DOHH2 (cell line): ENCODE results near the gene ZNF385D.

Source experiments
- H3F3A ChIP-seq: fragments of 200-600 bp; sonication (generic), shearing (Covaris generic); 2 replicates; pipeline ENCODE4 v1.6.0; 2016; ENCODE audit warnings: antibody characterized with exemption, mild to moderate bottlenecking; ENCODE audit not compliant: control insufficient read depth, insufficient read depth
- H3K27ac ChIP-seq: fragments of 200-600 bp; sonication (generic); 2 replicates; pipeline ENCODE4 v1.5.1; 2014; ENCODE audit warnings: low read depth, mild to moderate bottlenecking, low read length, moderate library complexity
- H3K27me3 ChIP-seq: fragments of 200-600 bp; sonication (generic); 2 replicates; pipeline ENCODE4 v1.6.1; 2014; ENCODE audit warnings: mild to moderate bottlenecking, low read length, mixed read lengths; ENCODE audit not compliant: control insufficient read depth
- H3K36me3 ChIP-seq: fragments of 200-600 bp; sonication (generic); 2 replicates; pipeline ENCODE4 v1.6.1; 2014; ENCODE audit warnings: mild to moderate bottlenecking, low read length, moderate library complexity, mixed read lengths; ENCODE audit not compliant: control insufficient read depth
- H3K4me1 ChIP-seq: fragments of 200-600 bp; sonication (generic); 2 replicates; pipeline ENCODE4 v1.6.1; 2014; ENCODE audit warnings: mild to moderate bottlenecking, low read length, mixed read lengths; ENCODE audit not compliant: control insufficient read depth
- H3K4me2 ChIP-seq: fragments of 200-600 bp; sonication (generic); 2 replicates; pipeline ENCODE4 v1.6.0; 2014; ENCODE audit warnings: mild to moderate bottlenecking, low read length, moderate library complexity
- H3K4me3 ChIP-seq: fragments of 200-600 bp; sonication (generic); 2 replicates; pipeline ENCODE4 v1.5.1; 2014; ENCODE audit warnings: mild to moderate bottlenecking, low read length, mixed read lengths
- H3K79me2 ChIP-seq: fragments of 200-600 bp; sonication (generic); 2 replicates; pipeline ENCODE4 v1.6.1; 2014; ENCODE audit warnings: mild to moderate bottlenecking, low read length, mixed read lengths; ENCODE audit not compliant: control insufficient read depth
- H3K9me2 ChIP-seq: fragments of 200-600 bp; sonication (generic); replicated peaks from 2 replicates; pipeline ENCODE4 v1.6.1; 2014; ENCODE audit warnings: mild to moderate bottlenecking, low read length, mixed read lengths; ENCODE audit not compliant: control insufficient read depth
- H3K9me3 ChIP-seq: fragments of 200-600 bp; sonication (generic); 2 replicates; pipeline ENCODE4 v1.6.1; 2014; ENCODE audit warnings: antibody characterized with exemption, low read length, mixed read lengths; ENCODE audit not compliant: control insufficient read depth, insufficient read depth
- H4K20me1 ChIP-seq: fragments of 200-600 bp; sonication (generic); 2 replicates; pipeline ENCODE4 v1.6.0; 2014; ENCODE audit warnings: low read depth, mild to moderate bottlenecking, antibody characterized with exemption, low read length, moderate library complexity; ENCODE audit not compliant: control insufficient read depth, insufficient read depth
- EZH2phosphoT487 ChIP-seq: fragments of 200-600 bp; sonication (generic); IDR thresholded peaks from 2 replicates; pipeline ENCODE4 v1.6.1; 2017; ENCODE audit warnings: borderline replicate concordance, mild to moderate bottlenecking, antibody characterized with exemption, low read length, moderate library complexity, mixed read lengths
- TF ChIP-seq, protein P1 (sequence below): fragments of 200-600 bp; sonication (generic); IDR thresholded peaks from one replicate; pipeline ENCODE4 v1.5.1; 2014; ENCODE audit warnings: antibody characterized with exemption, mild to moderate bottlenecking, low read depth, low read length; ENCODE audit not compliant: poor library complexity, severe bottlenecking

ZNF385D gene

GRCh38 chr3:21665444-21666100 is 85.4 kb downstream of the ZNF385D start:
- H3K4me2 ChIP-seq, result no peak overlapping the region
- H3K4me1 ChIP-seq, result no peaks in the 10 kb centered on the region

DNA sequence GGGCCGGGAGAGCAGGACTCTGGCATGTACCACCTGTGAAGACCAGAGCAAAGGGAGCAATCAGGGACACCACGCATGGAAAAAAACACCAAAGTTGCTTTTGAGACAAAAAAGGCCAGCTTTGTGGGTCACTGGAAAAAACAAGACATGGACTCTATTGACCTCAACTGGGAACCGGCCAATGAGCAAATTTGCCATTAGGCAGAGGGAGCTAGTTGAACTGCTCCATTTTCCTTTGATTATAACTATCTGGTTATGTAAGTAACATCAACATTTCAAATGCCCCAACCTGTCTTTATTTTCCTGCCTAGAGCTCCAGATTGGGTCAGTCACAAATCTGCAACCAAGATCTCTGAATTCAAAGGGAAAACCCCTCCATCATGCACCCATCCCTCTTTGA is 86.0 kb downstream of the ZNF385D start:
- Histone ChIP-seq H3K9me2 (no peaks in the 10 kb centered on the region), H3K4me3 (no peak overlapping the region), H3K9me3 (no peaks in the 10 kb centered on the region), H3K4me2 (no peak overlapping the region), H3K79me2 (no peaks in the 10 kb centered on the region), H3K27ac (no peak overlapping the region), H3K4me1 (no peaks in the 10 kb centered on the region), H4K20me1 (no peaks in the 10 kb centered on the region), H3K27me3 (no peaks in the 10 kb centered on the region), H3F3A (no peaks in the 10 kb centered on the region), H3K36me3 (no peaks in the 10 kb centered on the region)
- TF ChIP-seq, protein P1, sequence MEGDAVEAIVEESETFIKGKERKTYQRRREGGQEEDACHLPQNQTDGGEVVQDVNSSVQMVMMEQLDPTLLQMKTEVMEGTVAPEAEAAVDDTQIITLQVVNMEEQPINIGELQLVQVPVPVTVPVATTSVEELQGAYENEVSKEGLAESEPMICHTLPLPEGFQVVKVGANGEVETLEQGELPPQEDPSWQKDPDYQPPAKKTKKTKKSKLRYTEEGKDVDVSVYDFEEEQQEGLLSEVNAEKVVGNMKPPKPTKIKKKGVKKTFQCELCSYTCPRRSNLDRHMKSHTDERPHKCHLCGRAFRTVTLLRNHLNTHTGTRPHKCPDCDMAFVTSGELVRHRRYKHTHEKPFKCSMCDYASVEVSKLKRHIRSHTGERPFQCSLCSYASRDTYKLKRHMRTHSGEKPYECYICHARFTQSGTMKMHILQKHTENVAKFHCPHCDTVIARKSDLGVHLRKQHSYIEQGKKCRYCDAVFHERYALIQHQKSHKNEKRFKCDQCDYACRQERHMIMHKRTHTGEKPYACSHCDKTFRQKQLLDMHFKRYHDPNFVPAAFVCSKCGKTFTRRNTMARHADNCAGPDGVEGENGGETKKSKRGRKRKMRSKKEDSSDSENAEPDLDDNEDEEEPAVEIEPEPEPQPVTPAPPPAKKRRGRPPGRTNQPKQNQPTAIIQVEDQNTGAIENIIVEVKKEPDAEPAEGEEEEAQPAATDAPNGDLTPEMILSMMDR, result no peak
- TF ChIP-seq EZH2phosphoT487, result no peak

More at GRCh38 chr3:21665444-21666100, 85.4 kb downstream of the ZNF385D start:
- H3F3A ChIP-seq, result no peaks in the 10 kb centered on the region
- no peak overlapping the region for H3K4me3 ChIP-seq
- no peaks in the 10 kb centered on the region for H3K9me3 ChIP-seq
- H3K36me3 ChIP-seq, result no peaks in the 10 kb centered on the region
- H3K79me2 ChIP-seq, result no peaks in the 10 kb centered on the region
- TF ChIP-seq, protein P1, result no peak
- TF ChIP-seq EZH2phosphoT487, result no peak
- H3K27ac ChIP-seq, result no peak overlapping the region
- no peaks in the 10 kb centered on the region for H3K9me2 ChIP-seq
- no peaks in the 10 kb centered on the region for H4K20me1 ChIP-seq
- no peaks in the 10 kb centered on the region for H3K27me3 ChIP-seq

GRCh38 chr3:21662403-21662802 is 88.6 kb downstream of the ZNF385D start:
- no peaks in the 10 kb centered on the region for H3F3A ChIP-seq
- H3K4me1 ChIP-seq, result no peaks in the 10 kb centered on the region
- no peaks in the 10 kb centered on the region for H3K9me3 ChIP-seq
- H3K27me3 ChIP-seq, result no peaks in the 10 kb centered on the region
- H3K79me2 ChIP-seq, result no peaks in the 10 kb centered on the region
- no peak overlapping the region for H3K4me2 ChIP-seq
- H3K4me3 ChIP-seq, result no peak overlapping the region
- H3K36me3 ChIP-seq, result no peaks in the 10 kb centered on the region
- no peak for TF ChIP-seq EZH2phosphoT487
- TF ChIP-seq, protein P1, result no peak
- no peaks in the 10 kb centered on the region for H3K9me2 ChIP-seq
- H3K27ac ChIP-seq, result no peak overlapping the region
- no peaks in the 10 kb centered on the region for H4K20me1 ChIP-seq
